Left colon (tissue), 2 donors: ENCODE measurements around the gene SDK2. TPM values are rescaled to one million over a fixed set of nuclear protein-coding genes. Genes with fewer than 3 reads are reported as not detected.

Experiments
- ATAC-seq: fragments of 200-7000 bp; cut with Tn5 transposase; one replicate; pipeline ENCODE4 v1.9.1; 2020; ENCODE audit warnings: mild to moderate bottlenecking, moderate library complexity
- DNase-seq, 2 donors: peaks; one replicate each; pipeline ENCODE4 v3.0.0-alpha.2; 2020
- intact Hi-C, 2 donors: fragments of 100-400 bp; cut with DNase I in 1 of 2; cut with micrococcal nuclease in 1 of 2; formaldehyde crosslinking; loops; one replicate each; pipeline versions ENCODE4 v1.11.2 to v1.14.0; 2022; cut with DNase I, micrococcal nuclease
- total RNA-seq, 2 donors: library from RNA; stranded (reverse); fragmentation: NEBNext Ultra II Directional; extraction: Animal tissue kit (Norgen Biotek cat#: 25700); gene quantifications; one replicate each; pipeline ENCODE4 v1.2.1, GENCODE V29; 2021
- donor health status: DM: no; HTN: no; CAD: no.
- donor health status: DM: yes; HTN: yes; CAD: no.

SDK2 gene
- total RNA-seq, 2 donors from 2014 or later = 0.82 to 1.8 TPM

DNA sequence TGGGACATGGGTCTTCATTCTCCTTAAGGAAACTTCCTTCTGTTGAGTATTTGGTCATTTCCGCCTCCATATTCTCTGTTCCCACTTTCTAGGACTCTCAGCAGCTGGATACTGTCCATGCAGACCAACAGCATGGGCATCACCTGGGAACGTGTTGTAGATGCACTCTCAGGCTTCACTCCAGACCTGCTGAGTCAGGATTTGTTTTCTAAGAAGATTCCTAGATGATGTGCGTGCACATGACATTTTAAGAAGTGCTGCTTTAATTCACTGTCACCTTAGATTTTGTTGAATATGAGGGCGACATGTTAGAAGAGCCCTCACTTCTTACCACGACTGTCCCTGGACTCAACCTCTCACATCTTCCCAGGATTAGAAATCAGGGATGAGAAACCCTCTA, 10.0 kb upstream of the SDK2 start:
- DNase-seq (no peak), ATAC-seq (no peak)
- intact Hi-C loops = loop anchor here (10.0 kb wide), 2 partner anchors 229 to 521 kb away; no protein-coding TSS in a partner anchor

DNA sequence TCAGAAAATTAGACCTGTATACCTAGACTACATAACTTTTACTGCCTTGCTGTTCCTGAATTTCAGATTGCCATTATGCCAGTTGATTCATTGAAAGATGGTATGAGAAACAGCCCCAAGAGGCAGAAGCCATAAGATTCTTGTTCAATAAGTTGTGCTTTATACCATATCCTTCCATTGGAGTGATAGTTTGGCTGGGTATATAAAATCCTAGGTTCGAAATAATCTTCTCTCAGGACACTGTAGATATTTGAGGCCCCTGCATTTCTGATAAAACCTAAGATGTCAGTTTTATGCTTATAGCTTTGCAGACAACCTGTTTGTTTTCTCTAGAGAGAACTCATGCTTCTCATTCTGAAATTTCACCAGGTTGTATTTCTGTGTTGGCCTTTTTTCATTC, 9.6 kb upstream of the SDK2 start:
- no peak for DNase-seq
- intact Hi-C loops = loop anchor here (10.0 kb wide), 2 partner anchors 229 to 521 kb away; no protein-coding TSS in a partner anchor
- ATAC-seq = no peak

DNA sequence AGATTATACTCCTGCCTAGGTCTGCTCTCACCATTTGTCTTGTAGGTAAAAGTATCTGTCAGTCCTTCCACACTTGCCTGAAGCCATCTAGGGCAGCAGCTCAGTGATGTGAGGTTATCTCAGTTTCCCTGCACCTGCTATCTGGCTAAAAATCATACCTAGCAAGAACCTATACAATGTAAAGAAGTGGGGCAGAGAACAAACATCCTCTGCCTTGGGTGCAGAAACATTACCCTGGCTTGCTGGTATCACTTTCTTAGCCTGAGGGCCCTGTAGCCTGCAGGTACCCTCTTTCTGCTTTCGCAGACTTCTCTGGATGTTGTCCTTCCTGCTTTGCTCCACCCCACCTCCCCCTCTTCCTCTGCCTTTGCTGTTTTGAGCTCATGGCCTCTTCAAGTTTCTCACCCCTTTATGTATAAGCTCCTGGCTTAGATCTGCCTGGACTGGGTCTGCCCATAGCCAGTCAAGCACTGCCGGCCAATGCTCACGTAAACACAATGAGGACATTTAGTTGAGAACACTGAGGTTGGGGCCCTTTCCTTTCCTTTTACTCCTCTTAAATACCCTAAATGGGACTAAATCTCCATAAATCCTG, 8.7 kb upstream of the SDK2 start:
- no peak for DNase-seq
- intact Hi-C loops = loop anchor here (10.0 kb wide), 2 partner anchors 228 to 522 kb away; no protein-coding TSS in a partner anchor
- ATAC-seq = no peak

DNA sequence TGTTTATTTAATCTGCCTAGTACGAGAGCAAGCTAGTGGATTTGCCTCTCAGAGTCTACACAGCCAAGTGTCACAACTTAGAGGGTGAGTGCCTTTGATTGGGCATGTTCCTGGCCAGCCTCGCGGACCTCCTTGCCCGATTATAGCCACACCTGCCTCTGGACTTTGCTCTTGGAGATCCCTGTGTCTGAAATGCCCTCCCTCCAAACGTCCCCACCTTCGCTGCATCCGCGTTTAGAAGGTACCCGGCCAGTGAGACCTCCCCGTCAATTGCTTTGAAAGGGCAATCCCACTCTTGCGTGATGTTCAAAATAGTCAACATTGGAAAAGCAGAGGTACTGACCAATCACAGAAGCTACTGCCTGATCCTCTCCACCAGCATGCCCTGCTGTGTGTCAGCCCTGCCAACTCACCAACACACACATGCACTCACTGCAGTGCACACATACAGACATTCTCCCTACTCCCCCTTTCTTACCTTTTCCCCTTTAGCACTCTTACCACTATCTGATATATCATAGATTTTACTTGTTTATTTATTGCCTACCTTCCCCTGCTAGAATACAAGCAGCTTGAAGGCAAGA, 6.5 kb upstream of the SDK2 start:
- ATAC-seq = peak; percentile 86
- peak; percentile 65 to 72 for DNase-seq
- intact Hi-C loops = loop anchor here (10.0 kb wide), 2 partner anchors 226 to 524 kb away; no protein-coding TSS in a partner anchor

DNA sequence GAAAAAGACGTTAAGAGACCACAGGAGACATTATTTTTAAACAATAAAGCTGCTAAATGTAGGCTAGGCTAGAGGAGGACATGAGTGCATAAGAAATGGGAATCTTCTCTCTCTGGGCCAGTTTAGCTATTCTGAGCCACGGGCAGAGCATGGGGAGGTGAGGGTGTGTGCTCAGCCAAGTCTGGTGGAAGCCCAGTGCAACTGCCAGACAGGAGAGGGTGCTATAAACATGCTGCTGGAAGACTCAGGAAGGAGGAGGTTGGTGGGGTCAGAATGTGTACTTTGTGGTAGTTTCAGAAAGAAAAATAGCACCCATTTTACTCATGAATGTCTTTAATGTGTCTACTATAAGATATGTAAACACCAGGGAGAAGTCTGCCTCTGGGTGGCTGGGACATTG, 5.9 kb upstream of the SDK2 start:
- intact Hi-C loops = loop anchor here (10.0 kb wide), 2 partner anchors 225 to 525 kb away; no protein-coding TSS in a partner anchor
- DNase-seq (no peak), ATAC-seq (peak; percentile 82)

DNA sequence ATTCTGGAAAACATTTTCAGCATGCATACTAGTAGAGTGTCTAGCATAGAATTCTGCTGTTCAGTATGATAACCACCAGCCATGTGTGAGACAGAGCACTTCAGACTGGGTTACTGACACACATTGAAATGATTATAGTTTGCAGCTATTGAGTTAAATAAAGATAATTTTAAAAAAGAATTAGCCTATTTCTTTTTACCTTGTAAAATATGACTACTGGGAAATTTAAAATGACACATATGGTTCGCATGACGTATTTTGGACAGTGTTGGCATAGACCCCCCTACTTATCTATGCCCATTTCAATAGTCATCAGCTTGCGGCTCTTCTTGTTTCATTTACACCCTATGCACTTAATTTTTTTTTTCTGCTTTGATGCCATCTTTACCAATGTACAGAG, 4.7 kb upstream of the SDK2 start:
- intact Hi-C loops = no loop called here
- DNase-seq (no peak), ATAC-seq (no peak)

DNA sequence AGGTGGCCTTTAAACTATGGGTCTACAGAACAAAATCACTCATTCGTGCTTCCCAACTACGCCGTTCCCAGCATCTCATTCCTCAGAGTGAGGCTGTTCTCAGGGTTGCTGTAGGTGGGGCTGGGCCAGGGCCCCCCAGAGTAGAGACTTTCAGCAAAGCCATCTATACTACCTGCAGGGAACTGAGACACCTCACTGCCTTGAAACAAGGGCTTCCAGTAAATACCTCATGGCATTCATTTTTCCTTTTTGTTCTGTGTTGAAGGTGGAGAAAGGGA, 4.2 kb upstream of the SDK2 start:
- ATAC-seq (no peak), DNase-seq (no peak)
- intact Hi-C loops = no loop called here

DNA sequence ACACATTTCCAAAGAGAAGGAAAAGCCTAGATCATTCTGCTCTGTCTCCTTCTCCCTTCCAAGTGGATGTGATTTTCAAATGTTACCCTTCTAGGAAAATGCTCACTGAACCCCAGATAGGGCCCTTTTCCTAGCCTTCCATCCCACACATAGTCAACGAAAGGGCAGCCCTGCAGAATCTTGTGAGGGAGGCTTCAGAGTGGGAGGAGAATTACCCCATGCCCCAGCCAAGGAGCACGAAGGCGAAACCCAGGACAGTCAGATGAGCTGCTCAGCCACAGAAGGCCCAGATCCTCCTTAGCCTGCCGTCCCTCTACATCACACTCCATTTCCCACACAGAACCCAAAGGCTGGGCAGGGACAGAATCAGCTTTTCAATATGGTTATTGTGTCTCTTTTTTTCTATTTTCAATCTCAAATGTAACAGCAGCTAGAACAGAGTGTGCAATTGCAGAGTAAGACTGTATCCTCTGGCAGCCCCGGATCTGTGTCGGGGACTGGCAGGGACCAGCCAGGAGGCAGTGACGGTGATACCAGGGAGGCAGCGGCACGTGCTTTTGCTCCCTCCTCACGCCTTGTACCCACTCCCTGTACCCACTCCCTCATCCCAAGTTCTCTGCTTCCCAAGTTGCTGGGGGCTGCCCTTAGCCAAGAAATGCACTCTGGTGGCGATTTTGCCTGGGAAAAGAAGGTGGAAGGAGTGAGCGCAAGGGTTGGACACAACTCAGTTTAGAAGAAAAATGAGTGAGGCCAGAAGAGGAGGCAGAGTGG, 3.7 kb upstream of the SDK2 start:
- DNase-seq = no peak
- ATAC-seq = no peak
- intact Hi-C loops = no loop called here

DNA sequence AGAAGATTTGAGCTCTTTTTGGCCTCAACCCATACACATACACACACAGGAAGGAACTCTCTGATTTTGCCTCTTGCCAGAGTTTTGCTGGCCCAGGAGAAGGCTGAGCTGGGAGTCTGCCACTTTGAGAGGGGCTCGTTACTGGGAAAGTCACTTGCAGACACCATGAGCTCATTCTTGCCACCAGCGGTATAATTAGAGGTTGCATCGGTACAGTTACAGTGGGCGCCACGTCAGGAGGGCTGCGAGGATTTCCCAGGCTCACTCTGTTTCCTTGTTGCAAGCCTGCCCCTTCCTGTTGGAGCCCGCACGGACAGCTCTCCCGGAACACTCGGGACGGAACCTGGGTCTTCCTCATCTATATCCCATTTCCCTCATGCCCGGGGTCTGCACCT, 3.1 kb upstream of the SDK2 start:
- intact Hi-C loops = no loop called here
- DNase-seq (no peak), ATAC-seq (no peak)

DNA sequence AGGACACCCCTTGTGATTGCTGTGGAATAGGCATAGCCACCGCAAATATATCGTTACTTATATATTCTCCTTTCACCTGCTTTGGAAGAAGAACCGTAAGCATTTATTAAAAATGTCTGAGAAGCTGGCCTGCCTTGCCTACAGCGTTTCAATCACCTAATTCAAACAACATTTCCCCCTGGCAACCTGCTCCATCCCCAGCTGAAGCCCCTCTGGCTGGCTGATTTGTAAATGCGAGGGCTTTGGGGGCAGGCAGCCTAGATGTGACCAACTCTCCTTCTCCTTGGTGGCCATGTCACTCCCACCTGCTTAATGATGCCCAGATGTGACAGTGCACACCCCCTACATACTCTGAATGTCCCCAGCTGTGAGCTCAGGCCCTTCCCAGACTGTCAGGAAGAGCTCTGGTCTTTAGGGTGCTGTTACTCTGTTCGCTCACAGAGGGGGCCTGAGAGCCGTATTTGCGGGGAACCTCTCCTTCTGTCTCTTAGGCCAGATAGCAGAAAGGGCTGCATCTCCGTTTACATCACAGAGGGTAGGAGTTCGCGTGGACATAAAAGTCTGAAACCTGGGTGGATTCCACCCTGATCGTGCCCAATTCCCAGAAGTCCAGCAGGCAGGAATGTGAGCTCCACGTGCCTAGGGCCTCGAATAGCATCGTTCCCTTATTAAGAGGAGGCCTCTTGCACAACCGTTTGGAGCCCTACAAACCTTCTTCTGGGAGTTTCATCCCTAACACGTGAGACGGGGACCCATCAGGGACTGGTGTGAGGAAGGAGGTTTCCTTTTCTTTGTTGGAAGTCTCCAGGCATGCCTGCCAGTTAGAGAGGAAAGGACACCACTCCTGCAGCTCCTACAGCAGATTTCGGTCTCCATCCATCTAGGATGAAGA, 2.4 kb upstream of the SDK2 start:
- ATAC-seq = no peak
- intact Hi-C loops = no loop called here
- no peak for DNase-seq

DNA sequence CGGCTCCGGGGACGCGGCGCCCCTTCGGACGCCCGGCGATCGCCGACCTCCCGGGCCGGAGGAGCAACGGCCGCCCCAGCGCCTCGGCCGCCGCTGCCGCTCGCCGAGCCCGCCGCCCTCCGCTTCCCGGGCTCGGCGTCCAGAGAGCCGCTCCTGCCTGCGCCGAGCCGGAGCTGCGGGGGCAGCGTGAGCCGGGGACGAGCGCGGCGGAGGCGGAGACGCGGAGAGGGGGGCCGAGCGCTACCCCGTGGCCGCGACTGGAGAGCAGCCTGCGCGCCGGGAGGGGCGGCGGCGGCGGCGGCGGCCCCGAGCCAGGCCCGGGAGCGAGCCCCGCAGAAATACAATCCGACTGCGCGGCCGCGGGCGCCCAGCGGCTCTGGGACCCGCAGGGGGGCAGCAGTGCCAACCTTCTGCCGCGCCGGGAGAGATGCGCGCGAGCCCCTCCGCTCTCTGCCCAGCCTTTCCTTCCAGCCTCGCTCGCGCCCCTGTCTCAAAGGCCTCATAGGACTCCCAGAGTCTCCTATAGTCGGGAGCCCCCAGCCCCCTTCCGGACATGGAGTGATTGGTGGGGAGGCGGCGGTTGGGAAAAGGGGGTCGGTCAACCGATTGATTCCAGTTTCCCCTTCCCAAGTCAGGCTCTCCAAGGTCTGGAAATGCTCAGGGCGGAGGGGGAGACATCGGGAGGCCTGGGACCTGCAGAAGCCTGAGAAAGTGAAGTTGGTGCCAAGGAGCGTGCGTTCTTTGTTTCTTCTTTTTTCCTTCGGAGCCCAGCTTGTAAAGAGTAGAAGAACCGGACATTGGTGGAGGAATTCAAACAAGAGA, 1.0 kb upstream of the SDK2 start:
- ATAC-seq = peak; percentile 63
- peak in 1 of 2 donors; percentile 50 for DNase-seq
- intact Hi-C loops = no loop called here

DNA sequence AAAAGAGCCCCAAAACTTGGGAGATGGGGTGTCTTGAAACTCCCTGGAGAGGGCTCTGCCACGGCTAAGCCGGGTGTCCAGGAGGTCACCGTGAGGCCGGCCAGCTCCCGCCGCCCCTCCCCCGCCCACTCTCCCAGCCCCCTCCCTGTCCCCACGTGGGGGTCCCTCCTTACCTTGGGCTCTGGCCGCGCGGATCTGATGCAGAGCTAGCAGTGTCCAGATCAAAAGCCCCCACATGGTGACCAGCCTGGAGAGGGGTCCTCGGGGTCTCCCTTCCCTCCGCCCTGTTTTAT, 447 bp downstream of the SDK2 start:
- no peak for DNase-seq
- intact Hi-C loops = no loop called here
- ATAC-seq = no peak

DNA sequence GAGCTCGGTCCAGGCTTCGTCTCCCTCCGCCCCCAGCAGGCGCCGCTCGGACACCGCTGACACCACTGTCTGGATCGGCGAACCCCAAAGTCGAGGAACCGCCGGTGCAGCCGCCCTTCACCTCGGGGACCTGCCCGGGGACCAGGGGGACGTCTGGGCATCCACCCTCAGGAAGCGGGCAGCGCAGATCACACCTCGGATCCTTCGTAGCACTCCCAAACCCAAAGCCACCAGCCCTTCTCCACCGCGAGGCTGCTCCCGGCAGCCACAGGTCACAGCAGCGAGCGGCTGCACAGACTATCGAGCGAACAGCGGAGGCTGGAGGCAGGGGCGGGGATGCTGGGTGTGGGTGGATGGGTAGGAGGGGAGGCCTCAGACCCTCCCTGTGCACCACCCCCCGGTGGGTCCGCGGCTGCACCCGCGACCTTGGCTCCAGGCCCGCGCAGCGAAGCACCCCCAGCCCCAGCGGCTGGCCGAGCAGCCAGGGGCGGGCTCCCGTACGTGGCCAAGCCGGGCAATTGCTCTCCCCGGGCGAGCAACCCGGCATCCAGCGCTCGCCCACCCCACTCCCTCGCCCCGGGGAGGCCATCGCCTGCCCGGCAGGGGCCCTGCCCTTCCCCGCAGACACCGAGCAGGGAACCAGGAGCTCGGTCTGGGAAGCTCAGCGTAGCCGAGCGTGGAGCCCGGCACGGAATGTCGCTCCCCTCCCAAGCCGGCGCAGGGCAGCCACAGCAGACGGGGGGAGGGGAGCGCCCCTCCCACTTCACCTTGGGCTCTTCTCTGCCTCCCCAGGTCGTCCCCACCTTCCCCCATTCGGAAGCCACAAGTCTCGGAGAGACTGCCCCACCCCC, 1.0 kb downstream of the SDK2 start:
- intact Hi-C loops = no loop called here
- DNase-seq (peak in 1 of 2 donors; percentile 48), ATAC-seq (peak; percentile 56)

DNA sequence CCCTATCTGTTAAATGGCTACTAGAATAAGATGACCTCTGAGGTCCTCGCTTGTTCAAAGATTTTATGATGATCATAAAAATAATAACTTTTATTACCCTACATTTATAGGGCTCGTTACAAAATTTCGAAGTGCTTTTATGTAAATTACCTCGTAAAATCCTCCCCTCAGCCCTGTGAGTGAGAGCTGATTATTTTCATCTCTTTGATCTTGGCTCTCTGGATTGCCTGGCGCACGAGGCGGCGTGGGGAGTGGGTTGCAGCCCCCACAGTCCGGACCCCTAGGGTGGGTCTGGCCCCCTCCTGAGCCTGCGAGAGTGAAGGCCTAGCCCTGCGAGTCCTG, 1.6 kb downstream of the SDK2 start:
- no peak for ATAC-seq
- DNase-seq = no peak
- intact Hi-C loops = no loop called here

DNA sequence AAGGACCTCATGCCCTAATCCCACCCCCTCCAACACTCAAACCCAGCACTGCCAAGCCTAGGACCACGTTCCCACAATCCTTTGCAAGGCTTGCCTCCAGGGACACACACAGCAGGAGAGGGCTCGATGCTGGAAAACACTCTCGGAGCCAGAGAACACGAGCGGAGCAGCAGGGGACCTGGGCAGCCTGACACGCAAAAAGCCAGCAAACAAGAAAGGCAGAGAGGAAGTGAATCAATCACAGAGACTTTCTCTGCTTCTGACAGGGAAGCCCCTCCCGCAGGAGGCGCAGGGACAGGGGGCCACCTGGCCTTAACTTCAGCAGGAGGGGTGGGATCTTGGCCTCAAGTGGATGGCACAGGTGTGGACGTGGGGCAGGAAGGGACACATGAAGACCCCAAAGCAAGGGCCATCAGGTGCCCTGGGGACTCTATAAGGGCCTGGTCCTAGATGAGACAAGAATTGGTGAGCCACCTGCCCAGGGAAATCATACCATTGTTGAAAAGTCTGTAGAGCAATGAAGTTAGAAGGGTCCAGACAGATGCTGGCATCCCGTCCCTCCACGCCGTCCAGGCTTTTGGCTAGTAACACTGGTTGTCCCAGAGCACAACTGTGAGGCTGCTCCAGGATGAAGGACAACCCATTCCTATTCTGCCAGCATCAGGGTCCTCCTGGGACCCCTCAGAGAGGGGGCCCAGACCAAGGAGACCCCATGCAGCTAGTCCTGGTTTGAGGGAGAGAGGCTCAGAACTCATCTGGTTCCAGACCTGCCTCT, 2.2 kb downstream of the SDK2 start:
- ATAC-seq (no peak), DNase-seq (no peak)
- intact Hi-C loops = no loop called here

DNA sequence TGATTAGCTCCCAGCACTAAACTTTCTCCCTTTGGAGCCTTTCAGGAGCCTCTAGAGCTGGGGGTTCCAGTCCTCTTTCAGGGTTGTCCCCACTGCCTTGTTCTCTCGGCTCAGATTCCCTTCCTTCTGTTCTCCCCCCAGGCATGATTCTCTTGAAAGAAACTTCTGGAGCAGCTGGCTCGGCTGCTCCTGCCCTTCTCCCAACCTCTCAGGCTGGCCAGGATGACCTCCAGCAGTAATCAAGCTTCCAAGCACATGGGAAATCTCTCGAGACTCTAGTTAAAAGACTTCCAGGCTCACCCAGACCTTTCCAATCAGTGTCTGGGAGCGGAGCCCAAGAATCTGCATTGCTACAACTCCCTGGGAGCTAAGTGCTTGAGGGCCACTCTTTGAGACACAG, 3.6 kb downstream of the SDK2 start:
- intact Hi-C loops = no loop called here
- no peak for ATAC-seq
- no peak for DNase-seq

DNA sequence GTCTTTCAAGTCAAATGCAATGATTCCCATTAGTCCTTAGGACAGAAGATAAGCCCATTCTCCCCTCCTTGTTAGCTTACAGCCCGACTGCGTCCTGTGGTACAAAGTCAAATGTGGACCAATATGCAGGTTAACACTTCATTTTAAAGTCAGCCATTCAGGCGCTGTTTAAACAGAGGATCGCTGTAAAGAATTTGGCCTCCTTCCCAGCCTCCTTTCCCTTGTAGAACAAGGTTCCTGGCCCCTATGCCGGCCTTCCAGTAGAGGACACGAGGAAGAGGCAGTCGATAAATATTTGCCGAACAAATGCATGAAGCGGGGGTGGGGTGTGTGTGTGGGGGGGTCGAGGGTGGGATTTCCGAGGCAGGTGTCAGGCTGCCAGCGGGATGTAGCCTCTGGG, 4.3 kb downstream of the SDK2 start:
- DNase-seq (peak in 1 of 2 donors; percentile 48), ATAC-seq (peak; percentile 70)
- intact Hi-C loops = no loop called here
